Measurements from ENCODE around the gene XPNPEP1.
A peak's percentile ranks its signal among the peaks of the same experiment; 100 is the strongest.
"Not testable (repeated sequence)": the region's sequence is repeated elsewhere in the genome, so short reads cannot be mapped to it uniquely, and the experiment has no call there.

XPNPEP1 gene

GRCh38 chr10:109922358-109922975, 844 bp downstream of the XPNPEP1 start:
- no peak for DNase-seq

GRCh38 chr10:109920016-109920415, 3.3 kb downstream of the XPNPEP1 start:
- no peak for DNase-seq

DNA sequence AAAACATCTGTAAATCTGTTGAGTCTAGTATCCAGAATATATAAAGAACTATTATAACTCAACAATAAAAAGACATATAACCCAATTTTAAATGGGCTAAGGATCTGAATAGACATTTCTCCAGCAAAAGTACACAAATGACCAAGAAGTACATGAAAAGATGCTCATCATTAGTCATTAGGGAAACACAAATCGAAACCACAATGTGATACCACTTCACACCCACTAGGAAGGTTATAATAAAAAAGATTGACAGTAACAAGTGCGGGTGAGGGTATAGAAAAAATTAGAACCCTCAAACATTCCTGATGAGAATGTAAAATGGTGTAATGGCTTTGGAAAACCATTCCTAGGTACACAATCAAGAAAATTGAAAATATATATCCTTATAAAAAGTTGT, 4.1 kb downstream of the XPNPEP1 start:
- DNase-seq = no peak

DNA sequence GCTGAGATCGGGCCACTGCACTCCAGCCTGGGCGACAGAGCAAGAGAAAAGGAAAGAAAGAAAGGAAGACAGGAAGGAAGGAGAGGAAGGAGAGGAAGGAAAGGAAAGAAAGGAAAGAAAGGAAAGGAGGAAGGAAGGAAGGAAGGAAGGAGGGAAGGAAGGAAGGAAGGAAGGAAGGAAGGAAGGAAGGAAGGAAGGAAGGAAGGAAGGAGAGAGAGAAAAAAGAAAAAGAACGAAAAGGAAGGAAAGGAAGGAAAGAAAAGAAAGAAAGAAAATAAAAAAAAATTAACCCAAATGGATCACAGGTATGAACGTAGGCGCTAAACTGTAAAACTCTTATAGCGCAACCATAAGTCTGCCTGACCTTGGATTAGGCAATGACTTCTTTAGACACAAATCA, 4.6 kb downstream of the XPNPEP1 start:
- not testable (repeated sequence) for DNase-seq

DNA sequence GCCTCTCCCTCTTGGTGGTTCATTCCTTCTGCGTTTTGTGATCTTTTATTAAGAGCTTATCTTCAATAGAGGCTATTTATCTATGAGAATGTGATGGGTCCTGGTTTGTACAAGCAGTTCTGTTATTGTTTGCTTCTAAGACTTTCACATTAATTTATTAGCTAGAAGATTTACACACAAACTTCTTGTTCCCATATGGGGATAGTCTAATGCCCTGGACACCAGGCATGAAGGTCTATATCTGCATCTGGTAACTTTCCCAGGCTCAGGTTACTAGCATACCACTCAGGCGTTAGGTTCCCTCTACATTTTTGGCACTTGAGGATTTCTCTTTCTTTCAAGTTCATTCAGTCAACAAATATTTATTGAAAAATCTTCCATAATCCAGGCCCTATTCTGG, 7.7 kb downstream of the XPNPEP1 start:
- DNase-seq = no peak

GRCh38 chr10:109914966-109915365, 8.3 kb downstream of the XPNPEP1 start:
- peak; percentile 69 for DNase-seq

- no peak for DNase-seq
These were observed 9.9 kb downstream of the XPNPEP1 start for GRCh38 chr10:109913306-109913892.

GRCh38 chr10:109912335-109913281, 10.7 kb downstream of the XPNPEP1 start:
- no peak for DNase-seq

DNA sequence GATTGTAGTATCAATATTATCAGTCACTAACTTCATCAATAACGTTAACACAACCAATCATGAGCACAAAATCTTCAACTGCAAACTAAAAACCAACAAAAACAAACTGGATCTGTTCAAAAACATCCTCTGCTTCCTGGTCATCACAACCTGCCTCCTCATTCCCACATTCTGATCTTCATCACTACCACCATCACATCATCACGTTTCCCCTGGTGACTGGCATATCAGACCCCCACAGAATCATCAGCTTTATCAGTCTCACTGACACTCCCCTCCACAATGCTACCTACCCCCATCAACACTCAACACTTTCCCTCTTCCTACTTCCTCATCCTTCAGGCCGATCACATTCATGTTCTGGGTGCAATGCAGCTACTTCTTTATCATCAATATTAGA, 11.4 kb downstream of the XPNPEP1 start:
- DNase-seq = no peak

DNA sequence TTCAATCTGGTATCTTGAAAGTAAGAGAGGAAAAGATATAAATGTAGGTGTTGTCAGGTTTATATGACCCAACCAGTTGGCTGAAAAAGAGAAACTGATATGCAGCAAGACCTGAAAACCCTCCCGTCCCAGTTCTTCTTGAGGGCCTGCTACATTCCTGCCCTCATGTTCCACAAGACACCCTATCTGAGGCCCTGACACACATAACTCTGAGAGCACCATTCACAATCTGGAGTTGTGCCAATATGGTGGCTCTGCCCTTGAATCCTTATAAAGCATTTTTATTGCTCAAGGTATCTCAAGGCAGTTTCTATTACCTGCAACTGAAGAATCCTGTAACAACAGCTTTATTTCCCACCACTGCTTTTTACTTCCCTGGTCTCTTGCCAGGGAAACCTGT, 17.0 kb downstream of the XPNPEP1 start:
- DNase-seq = no peak

DNA sequence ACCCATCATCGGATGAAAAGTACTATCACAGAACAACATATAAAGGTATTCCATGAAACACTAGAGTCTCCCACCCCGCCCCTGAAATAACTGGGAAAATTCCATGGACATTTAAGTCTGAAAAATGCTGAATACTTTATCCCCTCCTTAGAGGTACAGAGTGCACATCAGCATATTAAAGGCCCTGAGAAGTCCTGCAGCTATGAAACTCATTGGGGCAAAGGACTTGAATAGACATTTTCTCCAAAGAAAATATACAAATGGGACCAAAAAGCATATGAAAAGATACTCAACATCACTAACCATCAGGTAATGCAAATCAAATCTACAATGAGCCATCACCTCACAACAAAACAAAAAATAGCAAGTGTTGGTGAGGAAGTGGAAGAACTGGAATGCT, 18.9 kb downstream of the XPNPEP1 start:
- DNase-seq = no peak

DNA sequence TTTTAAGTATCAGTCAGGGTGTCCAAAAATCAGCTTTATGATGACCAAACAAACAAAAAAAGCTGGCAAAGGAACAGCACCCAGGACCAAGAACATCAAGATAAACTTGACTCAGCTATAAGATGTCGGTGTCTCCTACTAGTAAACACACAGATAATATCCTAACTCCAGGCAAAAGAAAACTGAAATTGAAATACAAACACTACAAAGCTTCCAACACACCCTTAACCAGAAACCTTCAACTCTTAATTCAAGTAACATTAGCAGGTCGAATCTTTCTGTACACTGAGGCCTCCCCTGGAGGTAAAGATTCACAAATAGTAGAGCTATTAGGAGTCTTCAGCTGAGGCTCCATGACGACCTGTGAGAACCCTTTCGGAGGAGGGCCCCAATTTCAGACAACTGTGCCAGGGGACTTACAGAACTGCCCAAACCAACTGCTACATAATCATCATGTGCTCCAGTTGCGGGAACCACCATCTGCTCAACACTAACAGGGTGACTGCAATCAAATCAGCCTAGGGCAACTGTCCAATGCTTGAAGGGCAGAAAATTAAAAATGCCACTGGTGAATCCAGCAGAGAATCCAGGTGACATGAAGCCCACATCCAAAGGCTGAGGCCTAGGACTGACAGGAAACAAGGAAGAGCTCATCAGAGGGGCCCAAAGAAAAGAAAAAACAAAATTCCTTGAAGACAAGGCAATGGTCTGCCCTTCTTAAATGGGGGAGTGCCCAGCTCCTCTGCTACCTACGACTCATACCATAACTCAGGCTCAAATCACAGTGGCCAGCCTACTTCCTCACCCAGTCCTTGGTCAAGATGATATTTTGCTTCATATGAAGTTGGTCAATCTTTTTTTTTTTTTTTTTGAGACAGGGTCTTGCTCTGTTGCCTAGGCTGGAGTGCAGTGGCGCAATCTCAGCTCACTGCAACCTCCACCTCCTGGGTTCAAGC, 20.0 kb downstream of the XPNPEP1 start:
- no peak for DNase-seq

DNA sequence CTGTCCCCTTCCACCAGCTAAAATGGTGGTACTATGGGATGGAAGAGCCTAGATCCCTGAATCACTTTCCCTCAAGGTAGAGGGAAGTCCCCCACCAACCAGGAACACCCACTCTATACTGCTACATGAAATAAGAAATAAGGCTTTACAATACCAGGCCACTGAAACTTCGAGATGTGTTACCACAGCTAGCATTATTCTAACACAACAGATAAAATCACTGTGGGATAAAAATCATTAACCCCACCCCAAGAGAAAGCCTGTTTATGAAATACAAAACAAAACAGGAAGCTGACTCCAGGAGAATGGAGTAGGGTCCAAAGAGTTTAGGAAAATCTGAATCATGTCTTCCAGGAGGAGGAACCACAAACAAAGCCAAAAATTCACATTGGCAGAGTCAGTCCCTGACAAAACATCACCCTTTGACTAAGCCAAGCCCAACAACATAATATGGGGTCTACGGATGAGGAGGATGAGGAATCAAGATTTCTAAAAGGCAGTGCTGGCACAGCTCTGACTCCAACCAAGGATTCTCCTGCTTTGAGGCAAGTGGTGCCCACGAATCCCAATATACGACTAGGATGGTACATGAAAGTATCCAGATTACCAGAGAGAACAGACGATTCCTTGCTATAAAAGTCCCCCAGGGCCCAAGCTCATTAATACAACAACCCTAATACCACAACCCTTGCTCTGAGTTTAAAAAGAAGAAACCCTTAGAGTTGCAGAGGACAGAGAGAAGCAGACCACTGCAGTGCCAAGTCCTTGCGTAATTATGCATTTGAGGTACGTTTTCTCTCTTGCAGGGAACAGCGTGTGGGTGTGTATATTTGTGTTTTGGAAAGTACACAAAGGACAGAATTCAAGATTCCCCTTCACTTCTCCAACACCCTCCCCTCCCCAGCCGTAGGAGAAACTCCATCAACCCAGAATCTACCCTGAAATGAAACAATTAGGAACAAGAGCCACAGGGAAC, 23.7 kb downstream of the XPNPEP1 start:
- DNase-seq = no peak

DNA sequence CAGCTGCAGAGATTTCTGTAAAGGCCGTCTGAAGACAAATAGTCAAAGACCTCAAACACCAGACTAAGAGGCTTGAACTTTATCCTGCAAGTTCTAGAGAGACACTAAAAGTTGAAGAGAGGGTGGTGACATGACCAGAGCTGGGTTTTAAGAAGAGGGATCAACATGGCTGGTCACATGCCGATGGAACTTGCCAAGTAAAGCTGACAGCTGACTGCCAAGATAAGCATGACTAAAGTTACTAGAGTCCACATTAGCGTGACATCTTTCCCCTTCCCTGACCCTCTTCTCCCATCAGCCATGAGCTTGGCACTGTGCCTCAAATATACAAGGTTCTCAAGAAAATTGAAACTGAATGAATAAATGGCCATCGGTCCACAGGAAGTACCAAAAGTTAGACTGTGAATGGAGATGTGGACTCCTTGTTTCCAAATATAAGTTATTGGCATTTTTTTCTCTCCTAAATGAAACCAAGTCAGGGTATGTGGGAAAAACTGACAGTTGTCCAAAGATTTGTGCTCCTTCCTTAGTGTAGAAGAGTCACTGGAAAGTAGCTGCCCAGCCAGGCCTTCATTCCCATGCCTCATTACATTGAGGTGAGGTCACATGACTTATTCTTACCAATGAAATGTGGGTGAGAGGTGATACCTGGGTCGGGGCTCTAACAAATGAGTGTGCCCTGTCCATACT, 24.5 kb downstream of the XPNPEP1 start:
- DNase-seq = no peak

GRCh38 chr10:109898007-109898406, 25.3 kb downstream of the XPNPEP1 start:
- no peak for DNase-seq

- no peak for DNase-seq
These were observed 27.5 kb downstream of the XPNPEP1 start for GRCh38 chr10:109895848-109896247.

DNA sequence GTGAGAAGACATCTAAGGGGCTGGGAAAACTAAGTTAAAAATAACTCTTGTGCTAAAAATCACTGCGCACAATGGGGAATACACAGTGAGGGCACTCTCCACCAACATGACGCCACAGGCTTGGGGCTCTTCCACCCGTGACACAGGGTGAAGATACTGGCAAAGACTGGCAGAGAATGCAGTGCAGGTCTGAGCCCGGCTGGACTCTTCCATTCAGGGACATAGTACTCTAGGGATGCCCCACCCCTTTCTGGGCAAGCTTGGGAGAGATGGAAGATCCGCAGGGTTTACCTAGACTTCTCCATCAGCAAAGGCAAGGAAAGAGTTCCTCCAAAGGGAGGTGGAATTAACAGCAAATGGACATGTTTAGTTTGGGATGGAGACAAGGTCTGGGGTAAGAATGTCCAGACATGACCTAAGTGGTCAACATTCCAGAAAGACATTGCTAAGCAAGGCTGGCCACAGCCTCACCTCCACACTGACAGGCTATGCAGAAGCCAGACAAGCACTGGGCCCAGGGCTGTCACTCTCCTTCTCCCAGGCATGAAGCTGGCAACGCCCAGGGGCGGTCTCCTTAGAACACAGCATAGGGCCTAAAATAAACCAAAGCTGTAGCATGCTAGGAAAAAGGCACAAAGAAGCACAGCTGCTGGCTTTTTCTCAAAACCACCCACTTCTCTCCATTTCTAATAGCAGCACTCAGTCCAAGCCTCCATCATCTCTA, 28.1 kb downstream of the XPNPEP1 start:
- no peak for DNase-seq

DNA sequence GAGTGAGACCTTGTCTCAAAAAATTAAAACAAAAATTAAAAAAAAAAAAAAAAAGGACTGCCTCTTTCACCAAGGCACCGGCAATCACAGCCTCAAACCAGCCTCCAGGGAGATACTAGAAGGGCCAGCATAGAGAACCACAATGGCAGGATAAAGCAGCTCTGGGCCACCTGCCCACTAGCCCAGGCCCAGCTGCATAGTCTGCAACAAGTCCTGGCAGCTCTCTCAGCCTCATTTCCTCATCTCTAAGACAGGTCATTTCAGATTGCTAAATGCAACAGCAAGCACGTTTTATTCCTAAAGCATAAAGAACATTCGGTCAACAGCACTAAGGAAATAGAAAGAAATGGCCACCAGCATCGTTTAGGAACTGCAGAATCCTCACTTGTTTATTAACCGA, 28.8 kb downstream of the XPNPEP1 start:
- DNase-seq = peak; percentile 28

DNA sequence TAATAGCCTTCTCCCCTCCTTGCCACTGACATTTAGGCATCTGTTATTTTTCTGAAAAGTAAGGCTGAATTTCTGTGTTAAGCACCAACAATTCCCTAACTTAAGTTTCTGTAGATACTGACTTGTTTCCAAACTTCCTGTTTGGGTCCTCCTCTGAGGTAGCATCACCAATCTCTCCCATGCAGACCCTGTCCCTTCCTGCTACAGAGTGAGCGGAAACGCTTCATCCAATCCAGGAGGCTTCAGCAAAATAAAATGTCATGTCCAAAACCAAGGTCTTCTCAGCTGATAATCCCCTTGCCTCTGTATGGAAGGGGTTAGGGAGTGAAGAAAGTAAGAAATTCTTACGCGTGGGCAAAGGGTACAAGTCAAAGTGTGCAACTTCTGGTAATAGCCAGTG, 29.9 kb downstream of the XPNPEP1 start:
- no peak for DNase-seq

DNA sequence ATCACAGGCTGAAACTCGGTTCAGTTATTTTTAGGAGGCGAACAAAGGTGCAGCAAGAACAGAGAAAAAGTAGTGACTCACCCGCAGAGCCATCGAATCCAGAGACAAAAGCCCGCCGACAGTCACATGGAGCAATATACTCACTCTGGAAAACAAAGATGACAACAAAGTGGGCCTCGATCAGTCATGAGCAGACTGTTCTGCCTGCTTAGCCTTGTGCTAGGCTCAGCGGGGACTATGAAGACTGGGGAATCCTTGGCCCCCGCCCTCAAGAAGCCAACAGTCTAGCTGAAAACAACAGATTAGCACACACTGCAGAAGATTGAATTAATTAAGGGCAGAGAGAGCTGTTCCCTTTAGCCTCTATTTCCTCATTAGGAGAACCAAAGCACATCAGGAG, 30.4 kb downstream of the XPNPEP1 start:
- DNase-seq = no peak
